GM18907 (cell line): ENCODE results near the gene SSTR4.
"Not testable (repeated sequence)": the region's sequence is repeated elsewhere in the genome, so short reads cannot be mapped to it uniquely, and the experiment has no call there.

Source experiments
- ATAC-seq: cut with Tn5 transposase; IDR thresholded peaks from one replicate; pipeline ENCODE4 v1.9.1; 2021; ENCODE audit warnings: mild to moderate bottlenecking, moderate library complexity; ENCODE audit not compliant: unreplicated experiment

The SSTR4 gene

GRCh38 chr20:23017516-23017915 is 17.6 kb upstream of the SSTR4 start:
- ATAC-seq = no peak

- no peak for ATAC-seq
Measured at GRCh38 chr20:23018432-23018831, 16.7 kb upstream of the SSTR4 start.

- no peak for ATAC-seq
Measured at GRCh38 chr20:23018941-23019340, 16.2 kb upstream of the SSTR4 start.

GRCh38 chr20:23019403-23019802 is 15.7 kb upstream of the SSTR4 start:
- ATAC-seq = no peak

- ATAC-seq = no peak
Measured at GRCh38 chr20:23020230-23021018, 14.7 kb upstream of the SSTR4 start.

GRCh38 chr20:23021541-23021940 is 13.6 kb upstream of the SSTR4 start:
- no peak for ATAC-seq

GRCh38 chr20:23021951-23022350 is 13.2 kb upstream of the SSTR4 start:
- no peak for ATAC-seq

GRCh38 chr20:23022849-23023248 is 12.3 kb upstream of the SSTR4 start:
- no peak for ATAC-seq

- no peak for ATAC-seq
Measured at GRCh38 chr20:23023621-23024177, 11.4 kb upstream of the SSTR4 start.

GRCh38 chr20:23024701-23025100 is 10.4 kb upstream of the SSTR4 start:
- ATAC-seq = no peak

GRCh38 chr20:23025503-23025902 is 9.6 kb upstream of the SSTR4 start:
- not testable (repeated sequence) for ATAC-seq

- no peak for ATAC-seq
Measured at GRCh38 chr20:23027721-23028120, 7.4 kb upstream of the SSTR4 start.

- ATAC-seq = no peak
Measured at GRCh38 chr20:23028392-23028791, 6.7 kb upstream of the SSTR4 start.

- no peak for ATAC-seq
Measured at GRCh38 chr20:23029324-23029723, 5.8 kb upstream of the SSTR4 start.

GRCh38 chr20:23031346-23031745 is 3.8 kb upstream of the SSTR4 start:
- no peak for ATAC-seq

GRCh38 chr20:23032056-23032749 is 2.9 kb upstream of the SSTR4 start:
- no peak for ATAC-seq

- no peak for ATAC-seq
Measured at GRCh38 chr20:23032750-23033078, 2.4 kb upstream of the SSTR4 start.

GRCh38 chr20:23033918-23034317 is 1.2 kb upstream of the SSTR4 start:
- ATAC-seq = no peak

- ATAC-seq = no peak
Measured at GRCh38 chr20:23035731-23036130, 619 bp downstream of the SSTR4 start.

- ATAC-seq = no peak
Measured at GRCh38 chr20:23036371-23036770, 1.3 kb downstream of the SSTR4 start.

- no peak for ATAC-seq
Measured at GRCh38 chr20:23037017-23037481, 1.9 kb downstream of the SSTR4 start.
